ENCODE data around the gene TFCP2L1.

Gene TFCP2L1

DNA sequence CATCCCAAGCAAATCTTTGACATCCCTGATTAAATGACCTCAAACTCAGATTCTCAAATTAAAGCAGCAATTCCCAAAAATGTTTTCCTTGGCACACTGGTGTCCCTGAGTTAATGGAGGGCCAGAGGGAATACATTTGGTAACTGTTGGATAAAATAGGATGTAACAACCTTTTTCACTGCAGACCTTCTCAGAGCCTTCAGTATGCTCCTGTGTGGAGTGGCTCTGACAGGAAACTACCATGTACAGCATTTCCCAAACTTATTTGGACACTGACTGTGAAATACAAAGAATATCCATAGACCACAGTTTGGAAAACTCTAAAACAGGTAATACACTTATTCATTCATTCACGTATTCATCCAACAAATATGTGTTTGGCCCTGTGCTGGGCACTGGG is 91.8 kb downstream of the TFCP2L1 start:
- no peak for DNase-seq

DNA sequence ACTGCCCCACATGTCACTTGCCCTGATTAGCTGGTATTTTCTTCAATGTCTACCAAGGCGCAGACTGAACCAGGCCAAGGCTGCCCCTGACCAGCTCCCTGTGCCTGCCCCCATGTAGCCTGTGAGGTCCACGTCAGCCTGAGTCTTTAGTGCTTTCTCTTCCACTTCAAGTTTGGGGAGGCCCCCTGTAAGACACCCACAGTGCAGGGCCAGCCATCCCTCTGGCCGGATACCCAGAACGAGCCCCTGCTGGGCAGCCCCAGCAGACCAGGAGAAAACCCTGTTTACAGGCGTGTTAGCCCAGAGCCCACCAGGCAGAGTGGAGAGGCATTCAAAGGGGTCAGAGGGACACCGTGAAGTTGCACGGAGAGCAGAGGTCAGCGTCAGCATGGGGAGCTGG is 92.4 kb downstream of the TFCP2L1 start:
- DNase-seq: no peak

- no peak for DNase-seq
Measured at GRCh38 chr2:121191191-121192170, 93.5 kb downstream of the TFCP2L1 start.

DNA sequence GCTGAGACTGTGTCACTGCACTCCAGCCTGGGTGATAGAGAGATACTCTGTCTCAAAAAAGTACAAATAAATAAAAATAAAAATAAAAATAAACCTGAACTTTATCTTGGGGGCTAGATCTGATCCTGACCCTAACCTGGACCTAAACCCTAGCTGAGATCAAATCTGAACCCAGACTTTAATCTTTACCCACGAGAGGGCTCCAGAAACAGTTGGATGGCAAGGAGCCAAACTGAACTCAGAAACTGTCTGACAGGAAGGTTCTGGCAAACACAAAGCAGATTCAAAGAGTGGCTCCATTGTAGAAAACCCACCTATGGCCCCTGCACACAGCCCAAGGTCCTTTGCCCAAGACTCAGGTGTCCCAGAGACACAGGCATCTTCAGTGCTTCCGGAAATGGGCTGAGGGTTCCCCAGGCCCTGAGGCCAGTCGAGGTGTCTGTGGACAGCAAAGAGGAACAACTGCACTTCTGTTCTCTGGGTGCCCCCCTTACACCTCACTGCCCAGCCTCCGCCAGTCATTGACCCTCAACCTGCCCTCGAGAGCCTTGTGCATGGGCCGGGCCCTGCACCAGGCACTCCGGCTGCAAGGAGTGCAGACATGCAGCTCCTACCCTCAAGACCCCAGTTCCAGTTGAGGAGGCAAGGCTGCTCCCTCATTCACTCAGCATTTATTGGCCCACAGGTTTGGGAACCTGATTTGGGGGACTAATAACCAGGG is 95.2 kb downstream of the TFCP2L1 start:
- DNase-seq: no peak

GRCh38 chr2:121189011-121189410 is 96.0 kb downstream of the TFCP2L1 start:
- DNase-seq: no peak

GRCh38 chr2:121187982-121188411 is 97.0 kb downstream of the TFCP2L1 start:
- DNase-seq: no peak

- no peak for DNase-seq
Measured at GRCh38 chr2:121187351-121187981, 97.5 kb downstream of the TFCP2L1 start.

DNA sequence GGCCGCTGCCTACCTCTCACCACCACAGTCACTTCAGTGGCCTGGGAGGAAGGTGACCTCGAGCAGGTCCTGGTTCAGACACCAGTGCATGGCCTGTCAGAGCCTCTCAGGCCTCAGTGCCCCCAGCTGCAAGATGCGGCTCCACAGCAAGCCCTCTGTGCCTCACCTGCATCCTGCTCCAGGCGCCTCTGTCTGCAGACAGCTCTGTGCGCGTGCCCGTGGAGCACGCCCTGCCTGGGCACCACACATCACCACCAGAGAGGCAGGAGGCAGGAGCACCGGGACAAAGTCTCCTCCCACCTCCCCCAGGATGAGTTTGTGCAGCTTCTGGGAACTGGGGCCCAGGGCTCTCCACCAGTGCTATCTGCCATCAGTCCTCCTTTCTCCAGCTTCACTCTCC is 98.7 kb downstream of the TFCP2L1 start:
- no peak for DNase-seq

DNA sequence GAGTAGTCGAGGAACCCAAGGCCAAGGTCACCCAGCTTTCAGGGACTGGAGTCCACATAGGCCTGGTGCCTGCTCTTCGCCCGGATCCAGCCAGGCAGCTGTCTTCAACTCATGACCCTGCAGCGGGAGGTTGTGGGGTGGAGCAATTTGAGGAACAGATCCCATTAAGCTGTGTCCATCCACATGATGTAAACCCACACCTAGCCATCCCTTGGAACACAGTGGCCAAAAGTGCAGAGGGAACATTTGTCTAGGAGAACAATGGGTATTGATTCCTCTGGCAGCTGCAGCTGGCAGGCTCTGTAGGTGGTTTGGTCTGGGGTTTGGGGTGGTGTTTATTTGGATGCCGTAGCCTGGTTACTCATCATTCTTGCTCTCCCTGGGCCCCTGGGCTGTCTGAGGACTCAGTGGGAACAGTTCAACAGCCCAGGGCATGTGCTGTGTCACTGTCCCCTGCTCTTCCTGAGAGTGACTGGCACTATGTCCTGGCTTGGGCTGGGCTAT is 99.4 kb downstream of the TFCP2L1 start:
- DNase-seq: no peak

- DNase-seq: no peak
Measured at GRCh38 chr2:121185111-121185510, 99.9 kb downstream of the TFCP2L1 start.

DNA sequence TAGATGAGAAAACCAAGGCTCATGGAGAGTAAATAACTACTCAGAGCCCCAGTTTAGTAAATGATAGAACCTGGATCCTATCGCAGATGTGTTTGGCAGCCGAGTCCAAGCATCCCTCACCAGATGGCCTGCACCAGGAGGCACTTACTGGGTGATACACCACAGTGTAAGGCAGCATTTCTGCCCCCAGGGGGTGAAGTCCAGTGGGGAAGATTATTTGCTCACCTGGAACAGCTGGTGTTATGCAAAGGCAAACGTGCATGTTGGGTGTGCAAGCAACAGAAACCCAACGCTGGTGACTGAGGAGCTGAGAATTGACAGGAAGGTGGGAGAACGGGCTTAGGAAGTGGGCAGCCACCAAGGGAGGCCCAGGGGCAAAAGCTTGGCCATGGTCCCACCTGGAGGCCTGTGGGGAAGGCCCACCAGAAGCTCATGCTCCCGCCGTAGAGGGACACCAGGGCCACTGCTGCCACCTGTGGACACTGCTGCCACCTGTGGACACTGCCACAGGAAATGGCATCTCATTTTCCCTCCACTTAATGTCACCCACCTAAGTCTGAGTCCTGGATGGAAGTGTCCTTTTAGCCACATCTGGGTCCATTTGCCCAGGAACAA is 100.6 kb downstream of the TFCP2L1 start:
- DNase-seq: no peak

- no peak for DNase-seq
Measured at GRCh38 chr2:121182520-121182919, 102.5 kb downstream of the TFCP2L1 start.

- DNase-seq: no peak
Measured at GRCh38 chr2:121179467-121179866, 105.5 kb downstream of the TFCP2L1 start.

GRCh38 chr2:121178730-121179129 is 106.3 kb downstream of the TFCP2L1 start:
- DNase-seq: no peak

GRCh38 chr2:121177896-121178295 is 107.1 kb downstream of the TFCP2L1 start:
- DNase-seq: no peak

DNA sequence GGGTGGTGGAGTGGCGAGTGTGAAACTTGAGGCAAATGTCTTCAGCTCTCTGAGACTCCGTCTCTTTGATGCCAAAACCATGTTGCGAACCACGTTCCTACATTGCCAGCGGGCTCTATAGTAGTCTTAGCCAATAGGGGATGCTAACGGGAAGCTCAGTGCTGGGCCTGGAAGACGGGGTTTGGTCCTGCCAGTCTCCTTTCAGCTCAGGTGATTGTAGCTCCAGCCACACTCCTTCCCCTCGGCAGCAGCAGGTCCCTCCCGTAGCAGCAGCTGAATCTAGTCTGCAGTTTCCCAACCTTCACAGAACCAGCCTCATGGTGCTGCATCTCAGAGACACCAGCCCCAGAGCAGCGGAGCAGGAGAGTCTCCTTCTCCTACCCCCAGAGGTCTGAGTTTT is 109.7 kb downstream of the TFCP2L1 start:
- DNase-seq: no peak

DNA sequence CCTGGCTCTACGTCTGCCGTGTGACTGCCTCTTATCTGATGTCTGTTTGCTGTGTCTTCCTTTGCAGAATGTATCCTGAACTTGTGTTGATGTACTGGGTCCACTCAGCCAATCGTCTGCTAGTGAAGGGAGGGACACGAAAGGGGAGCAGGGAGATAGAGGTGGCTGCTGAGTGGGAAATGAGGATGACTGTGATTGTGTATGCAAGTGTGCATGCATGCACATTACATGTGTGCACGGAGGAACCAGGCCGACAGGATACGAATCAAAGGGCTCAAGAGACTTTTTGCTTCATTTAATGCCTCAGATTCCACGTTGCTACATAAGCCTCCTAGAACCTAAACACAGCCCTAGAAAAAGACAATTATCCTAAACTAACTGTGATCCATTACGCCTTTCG is 111.2 kb downstream of the TFCP2L1 start:
- DNase-seq: no peak

DNA sequence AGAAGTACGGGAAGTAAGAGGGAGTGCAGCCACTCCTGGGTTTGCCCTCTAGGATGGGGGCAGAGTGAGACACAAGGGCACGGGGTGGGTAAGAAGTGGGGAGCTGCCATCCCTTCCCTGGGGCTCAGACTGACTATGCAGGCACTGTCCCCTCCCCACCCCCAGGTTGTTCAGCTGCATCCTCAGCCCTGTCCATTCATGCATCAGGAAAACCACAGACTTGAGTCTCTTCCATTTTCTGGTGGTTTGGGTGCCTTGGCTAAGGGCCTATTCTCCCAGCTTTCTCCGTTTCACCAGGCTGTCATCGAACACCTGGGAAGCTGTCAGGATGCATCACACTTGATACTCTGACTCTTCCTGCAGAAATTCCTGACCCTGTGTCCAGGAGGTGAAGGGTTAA is 111.9 kb downstream of the TFCP2L1 start:
- DNase-seq: no peak

DNA sequence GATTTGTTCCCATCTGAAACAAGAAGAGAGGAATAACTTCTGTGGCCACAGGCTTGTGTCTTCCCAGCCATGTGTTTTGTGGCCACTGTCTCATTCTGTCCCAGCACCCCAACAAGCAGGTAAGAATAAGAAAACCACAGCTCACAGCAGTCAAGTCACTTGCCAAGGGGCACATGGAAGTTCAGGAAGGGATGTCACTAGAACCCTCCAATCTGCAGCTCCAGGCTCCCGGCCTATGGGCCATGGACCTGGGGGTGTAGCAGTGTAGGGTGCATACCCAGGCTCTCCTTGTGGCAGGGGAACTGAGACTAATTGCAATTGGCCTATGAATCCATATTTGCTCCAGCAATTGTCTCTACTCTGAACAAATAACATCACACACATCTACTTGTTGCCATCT is 112.5 kb downstream of the TFCP2L1 start:
- DNase-seq: no peak

DNA sequence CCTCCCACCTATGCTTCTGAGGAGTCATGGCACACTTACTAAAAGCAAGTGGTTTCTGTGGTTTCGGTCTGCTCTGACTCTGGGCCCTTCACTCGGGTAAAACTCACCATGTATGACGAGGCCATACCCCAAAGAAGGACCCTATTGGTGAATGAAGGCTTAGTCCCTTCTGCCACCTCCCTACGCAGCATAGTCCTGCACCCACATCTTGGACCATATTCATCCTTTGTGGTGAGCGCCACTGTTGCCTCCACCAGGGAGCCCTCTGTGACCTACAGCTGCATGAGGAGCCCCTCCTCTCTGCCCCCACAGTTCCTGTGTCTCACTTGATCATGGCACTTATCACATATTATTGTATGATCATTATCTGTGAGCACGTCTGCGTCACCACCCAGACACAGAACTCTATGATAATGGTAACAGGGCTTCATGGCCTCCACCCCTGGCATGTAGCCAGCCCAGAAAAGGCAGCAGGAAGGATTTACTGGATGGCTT is 113.3 kb downstream of the TFCP2L1 start:
- no peak for DNase-seq

DNA sequence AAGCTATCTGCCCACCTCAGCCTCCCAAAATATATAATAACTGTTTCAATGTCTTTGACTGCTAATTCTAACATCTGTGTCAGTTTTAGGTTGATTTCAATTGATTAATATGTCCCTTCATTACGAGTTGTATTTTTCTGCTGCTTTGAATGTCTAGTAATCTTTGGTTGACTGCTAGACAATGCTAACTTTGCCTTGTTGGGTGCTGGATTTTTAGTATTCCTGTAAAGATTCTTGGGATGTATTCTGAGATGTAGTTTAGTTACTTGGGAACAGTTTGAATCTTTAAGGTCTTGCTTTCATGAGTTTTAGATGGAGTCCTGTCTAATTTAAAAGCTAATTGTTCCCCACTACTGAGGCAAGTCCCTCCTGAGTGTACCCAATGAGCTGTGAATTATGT is 114.4 kb downstream of the TFCP2L1 start:
- DNase-seq: no peak

DNA sequence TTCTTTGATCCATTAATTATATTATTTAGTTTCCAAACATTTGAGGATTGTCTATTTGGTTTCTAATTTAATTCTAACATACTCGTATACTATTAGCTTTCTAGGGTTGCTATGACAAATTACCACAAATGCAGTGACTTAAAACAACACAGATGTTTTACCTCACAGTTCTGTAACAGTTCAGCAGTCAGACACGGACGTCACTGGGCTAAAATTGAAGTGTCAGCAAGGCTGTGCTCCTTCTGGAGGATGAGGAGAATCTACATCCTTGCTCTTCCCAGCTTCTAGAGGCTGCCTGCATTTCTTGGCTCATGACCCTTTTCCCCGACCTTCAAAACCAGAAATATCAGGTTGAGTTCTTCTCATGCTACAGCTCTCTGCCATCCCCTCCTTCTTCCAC is 117.6 kb downstream of the TFCP2L1 start:
- DNase-seq: no peak
